MCF 10A (cell line): ENCODE data around the gene ARVCF. TPM values are rescaled to one million over a fixed set of nuclear protein-coding genes. Genes with fewer than 3 reads are reported as not detected.

ENCODE experiments used
- BruUV-seq: library from RNA; stranded (reverse); fragments of 400-500 nt; replicated peaks from 2 replicates; lab custom pipeline; 2021; lab: Mats Ljungman, UMichigan
- CTCF ChIA-PET: fragments of 300-600 bp; sonication (Branson Sonifier 250); formaldehyde crosslinking; extraction: SDS; loops from one replicate; lab custom pipeline; 2021; ENCODE audit warnings: antibody characterized with exemption, inconsistent platforms; lab: Yijun Ruan, JAX
- POLR2A ChIA-PET: fragments of 300-600, 350-650 bp; sonication (Branson Sonifier 250); formaldehyde crosslinking; extraction: SDS; loops from one replicate; lab custom pipeline; 2020; ENCODE audit warnings: antibody characterized with exemption, inconsistent platforms; lab: Yijun Ruan, JAX
- DNase-seq: peaks from one replicate; pipeline ENCODE4 v3.0.0-alpha.2; 2018; ENCODE audit not compliant: unreplicated experiment
- H3K27ac Mint-ChIP-seq: one replicate; pipeline ENCODE4 v1.8.0; 2022; ENCODE audit warnings: mild to moderate bottlenecking, low read depth, mixed read lengths; ENCODE audit not compliant: unreplicated experiment
- H3K27me3 Mint-ChIP-seq: one replicate; pipeline ENCODE4 v1.8.0; 2022; ENCODE audit warnings: mixed read lengths; ENCODE audit not compliant: insufficient read depth, unreplicated experiment
- H3K36me3 Mint-ChIP-seq: one replicate; pipeline ENCODE4 v1.8.0; 2022; ENCODE audit warnings: mild to moderate bottlenecking, moderate library complexity, mixed read lengths; ENCODE audit not compliant: insufficient read depth, unreplicated experiment
- H3K4me1 Mint-ChIP-seq: one replicate; pipeline ENCODE4 v1.8.0; 2022; ENCODE audit warnings: mixed read lengths; ENCODE audit not compliant: insufficient read depth, unreplicated experiment
- H3K4me3 Mint-ChIP-seq: one replicate; pipeline ENCODE4 v1.8.0; 2022; ENCODE audit warnings: mild to moderate bottlenecking, moderate library complexity, mixed read lengths; ENCODE audit not compliant: unreplicated experiment
- H3K9me3 Mint-ChIP-seq: one replicate; pipeline ENCODE4 v1.8.0; 2022; ENCODE audit warnings: mixed read lengths; ENCODE audit not compliant: unreplicated experiment
- intact Hi-C: fragments of 100-400 bp; cut with micrococcal nuclease; formaldehyde crosslinking; loops from 2 replicates; pipeline ENCODE4 v1.14.1; 2022
- total RNA-seq: library from RNA; stranded (reverse); gene quantifications from 2 replicates; pipeline ENCODE4 v1.2.3, GENCODE V29; 2022
- TF ChIP-seq, protein P1 (sequence below): fragments of 200-600 bp; IDR thresholded peaks from one replicate; pipeline ENCODE4 v1.8.0; 2022; ENCODE audit warnings: antibody characterized with exemption, mild to moderate bottlenecking; ENCODE audit not compliant: unreplicated experiment

Gene ARVCF
- total RNA-seq, 1 experiment from 2014 or later = 7.5 TPM

DNA sequence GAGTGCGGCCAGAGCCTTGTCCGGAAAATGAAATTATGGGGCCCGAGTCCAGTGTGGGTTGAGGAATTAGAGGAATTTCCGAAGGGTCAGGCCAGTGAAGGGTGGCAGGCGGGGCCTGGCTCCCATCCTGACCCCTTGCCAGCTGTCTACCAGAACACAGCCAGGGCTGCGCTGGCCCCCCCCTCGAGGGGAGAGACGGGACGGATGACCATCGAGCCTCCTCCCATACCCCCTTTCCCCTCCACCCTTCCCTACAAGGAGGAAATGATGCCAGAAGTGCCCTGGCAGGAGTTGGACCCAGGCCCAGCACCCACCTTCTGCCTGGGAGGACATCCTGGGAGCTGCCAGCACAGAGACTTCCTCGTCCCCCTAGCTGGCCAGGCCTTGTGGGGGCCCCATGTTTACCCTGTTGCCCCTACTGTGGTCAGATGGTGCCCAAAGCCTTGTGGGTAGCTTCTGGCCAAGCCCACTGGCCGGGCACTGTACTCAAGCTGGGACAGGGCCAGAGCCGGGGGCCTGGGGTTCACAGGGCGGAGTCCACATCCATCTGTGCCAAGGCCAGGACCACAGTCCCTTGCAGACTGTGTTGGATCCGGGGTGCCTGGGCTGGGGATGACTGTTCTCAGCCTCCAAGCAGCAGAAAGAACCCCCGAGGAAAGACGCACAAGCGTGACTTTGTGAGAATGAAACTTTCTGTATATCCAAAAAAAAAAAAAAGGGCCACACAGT is 20.8 kb downstream of the ARVCF start:
- ChIA-PET POLR2A (no interaction called here), CTCF (no interaction called here)
- H3K27me3 Mint-ChIP-seq = no peaks in the 10 kb centered on the region
- no peaks in the 10 kb centered on the region for H3K36me3 Mint-ChIP-seq
- no peaks in the 10 kb centered on the region for H3K4me1 Mint-ChIP-seq
- TF ChIP-seq, protein P1, sequence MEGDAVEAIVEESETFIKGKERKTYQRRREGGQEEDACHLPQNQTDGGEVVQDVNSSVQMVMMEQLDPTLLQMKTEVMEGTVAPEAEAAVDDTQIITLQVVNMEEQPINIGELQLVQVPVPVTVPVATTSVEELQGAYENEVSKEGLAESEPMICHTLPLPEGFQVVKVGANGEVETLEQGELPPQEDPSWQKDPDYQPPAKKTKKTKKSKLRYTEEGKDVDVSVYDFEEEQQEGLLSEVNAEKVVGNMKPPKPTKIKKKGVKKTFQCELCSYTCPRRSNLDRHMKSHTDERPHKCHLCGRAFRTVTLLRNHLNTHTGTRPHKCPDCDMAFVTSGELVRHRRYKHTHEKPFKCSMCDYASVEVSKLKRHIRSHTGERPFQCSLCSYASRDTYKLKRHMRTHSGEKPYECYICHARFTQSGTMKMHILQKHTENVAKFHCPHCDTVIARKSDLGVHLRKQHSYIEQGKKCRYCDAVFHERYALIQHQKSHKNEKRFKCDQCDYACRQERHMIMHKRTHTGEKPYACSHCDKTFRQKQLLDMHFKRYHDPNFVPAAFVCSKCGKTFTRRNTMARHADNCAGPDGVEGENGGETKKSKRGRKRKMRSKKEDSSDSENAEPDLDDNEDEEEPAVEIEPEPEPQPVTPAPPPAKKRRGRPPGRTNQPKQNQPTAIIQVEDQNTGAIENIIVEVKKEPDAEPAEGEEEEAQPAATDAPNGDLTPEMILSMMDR = no peak
- H3K27ac Mint-ChIP-seq = no peak overlapping the region
- H3K4me3 Mint-ChIP-seq = no peak overlapping the region
- BruUV-seq = no TSS peak
- DNase-seq = no peak
- intact Hi-C loops = no loop called here
- H3K9me3 Mint-ChIP-seq = no peaks in the 10 kb centered on the region

DNA sequence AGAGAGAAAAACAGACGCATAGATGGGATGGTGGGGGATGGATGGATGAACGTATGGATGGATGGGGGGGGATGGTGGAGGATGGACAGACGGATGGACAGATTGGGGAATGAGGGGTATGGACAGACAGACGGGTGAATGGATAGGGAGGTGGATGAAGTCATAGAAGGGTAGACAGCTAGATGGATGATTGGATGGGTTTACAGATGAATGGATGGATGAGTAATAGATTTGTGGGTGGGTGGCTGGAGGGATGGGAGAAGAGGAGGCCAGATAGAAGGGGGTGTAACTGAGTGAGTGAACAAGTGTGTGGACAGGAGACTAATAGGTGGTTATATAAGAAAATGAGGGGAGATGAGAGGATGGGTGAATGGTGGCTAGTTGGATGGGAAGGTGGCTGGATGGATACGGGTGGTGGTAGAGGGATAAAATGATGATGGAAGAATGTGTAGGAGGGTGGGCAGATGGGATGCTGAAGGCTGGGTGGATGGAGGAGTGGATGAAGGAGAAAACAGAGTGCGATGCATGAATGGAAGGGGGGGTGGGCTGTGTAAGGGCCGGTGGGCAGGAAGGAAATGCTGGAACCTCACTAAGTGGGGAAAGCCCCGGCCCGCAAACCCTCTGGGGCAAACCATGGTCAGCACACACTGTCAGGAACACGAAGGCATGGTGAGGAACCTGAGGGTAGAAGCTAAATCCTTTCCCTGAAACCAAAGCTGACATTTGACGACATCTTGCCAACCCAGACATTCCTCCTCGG is 21.6 kb downstream of the ARVCF start:
- no TSS peak for BruUV-seq
- intact Hi-C loops = no loop called here
- POLR2A ChIA-PET = no interaction called here

DNA sequence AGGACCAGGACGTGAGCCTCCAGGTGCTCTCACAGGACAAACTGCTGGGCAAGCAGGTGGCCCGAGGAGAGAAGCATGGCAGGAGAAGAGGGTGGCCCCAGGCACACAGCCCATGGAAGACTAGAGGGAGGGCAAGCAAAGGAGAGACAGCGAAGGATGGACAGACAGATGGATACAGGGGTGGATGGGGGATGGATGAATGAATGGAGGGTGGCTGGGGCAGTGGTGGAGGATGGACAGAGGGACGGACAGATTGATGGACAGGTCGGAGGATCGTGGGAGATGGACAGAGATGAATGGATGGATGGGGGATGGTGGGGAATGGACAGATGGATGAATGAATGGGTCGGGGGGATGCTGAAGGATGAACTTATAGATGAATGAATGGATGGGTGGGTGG is 22.7 kb downstream of the ARVCF start:
- Mint-ChIP-seq H3K4me1 (no peaks in the 10 kb centered on the region), H3K9me3 (no peaks in the 10 kb centered on the region), H3K36me3 (no peaks in the 10 kb centered on the region), H3K27ac (no peak overlapping the region), H3K27me3 (no peaks in the 10 kb centered on the region), H3K4me3 (no peak overlapping the region)
- no peak for DNase-seq
- TF ChIP-seq, protein P1 = no peak
- CTCF ChIA-PET = no interaction called here
- intact Hi-C loops = no loop called here
- no TSS peak for BruUV-seq
- POLR2A ChIA-PET = no interaction called here

More for the DNA sequence above, 21.6 kb downstream of the ARVCF start:
- no peaks in the 10 kb centered on the region for H3K36me3 Mint-ChIP-seq
- no peaks in the 10 kb centered on the region for H3K9me3 Mint-ChIP-seq
- H3K27ac Mint-ChIP-seq = no peak overlapping the region
- TF ChIP-seq, protein P1 = no peak
- no peak overlapping the region for H3K4me3 Mint-ChIP-seq
- CTCF ChIA-PET = no interaction called here
- no peaks in the 10 kb centered on the region for H3K4me1 Mint-ChIP-seq
- DNase-seq = no peak
- H3K27me3 Mint-ChIP-seq = no peaks in the 10 kb centered on the region

DNA sequence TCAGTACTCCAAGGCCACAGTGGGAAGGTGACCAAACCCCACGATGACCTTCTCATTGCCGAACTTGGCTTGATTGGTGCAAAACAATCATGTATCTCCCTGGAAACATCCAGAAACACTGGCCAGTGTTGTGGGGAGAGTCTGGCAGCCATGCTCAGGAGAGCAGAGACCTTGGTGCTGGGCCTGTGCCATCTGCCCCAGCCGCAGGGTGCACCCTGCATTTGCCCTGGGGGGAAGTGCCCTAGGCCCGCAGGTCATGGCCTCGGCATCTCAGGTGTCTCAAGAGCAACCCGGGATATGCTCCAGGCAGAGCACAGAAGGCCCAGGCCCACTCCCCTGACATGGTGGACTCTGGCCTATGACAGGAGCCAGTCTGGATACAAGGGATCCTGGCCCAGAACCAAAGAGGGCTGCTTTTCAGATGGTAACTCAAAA is 23.7 kb downstream of the ARVCF start:
- no peaks in the 10 kb centered on the region for H3K27me3 Mint-ChIP-seq
- ChIA-PET CTCF (no interaction called here), POLR2A (no interaction called here)
- H3K9me3 Mint-ChIP-seq = no peaks in the 10 kb centered on the region
- BruUV-seq = no TSS peak
- no peaks in the 10 kb centered on the region for H3K4me1 Mint-ChIP-seq
- TF ChIP-seq, protein P1 = no peak
- no peak overlapping the region for H3K27ac Mint-ChIP-seq
- H3K36me3 Mint-ChIP-seq = no peaks in the 10 kb centered on the region
- no peak for DNase-seq
- intact Hi-C loops = no loop called here
- no peak overlapping the region for H3K4me3 Mint-ChIP-seq
